Vein endothelial cell (primary cell): Measurements from ENCODE around the gene FAM216A. TPM values are rescaled to one million over a fixed set of nuclear protein-coding genes. Genes with fewer than 3 reads are reported as not detected.

ENCODE experiments used
- small RNA-seq: library from RNA; depleted of rRNA; stranded (forward); fragments of <200 nt; gene quantifications from one replicate; pipeline ENCODE3, GENCODE V24; 2012
- total RNA-seq: library from RNA; depleted of rRNA; stranded (reverse); fragments of >200 nt; gene quantifications from 2 replicates; pipeline ENCODE4 v1.2.3, GENCODE V29; 2012

Gene FAM216A, protein sequence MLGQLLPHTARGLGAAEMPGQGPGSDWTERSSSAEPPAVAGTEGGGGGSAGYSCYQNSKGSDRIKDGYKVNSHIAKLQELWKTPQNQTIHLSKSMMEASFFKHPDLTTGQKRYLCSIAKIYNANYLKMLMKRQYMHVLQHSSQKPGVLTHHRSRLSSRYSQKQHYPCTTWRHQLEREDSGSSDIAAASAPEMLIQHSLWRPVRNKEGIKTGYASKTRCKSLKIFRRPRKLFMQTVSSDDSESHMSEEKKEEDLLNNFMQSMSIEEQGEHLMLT
- 12.0 and 15.0 TPM in 2 replicates for total RNA-seq

GRCh38 chr12:110468214-110469048 lies at the start of gene FAM216A, which contains the start of gene GPN3:
FAM216A (plus strand) TSS chr12:110468845; CDS start chr12:110468876, 31 bp downstream.
GPN3 (minus strand) TSS chr12:110468257; CDS start chr12:110468203, 54 bp downstream.

GRCh38 chr12:110449799-110450497 lies 18.7 kb upstream of the FAM216A start, which contains the start of gene ARPC3:
ARPC3 (minus strand) TSS chr12:110450337; CDS start chr12:110450260, 77 bp downstream.

DNA sequence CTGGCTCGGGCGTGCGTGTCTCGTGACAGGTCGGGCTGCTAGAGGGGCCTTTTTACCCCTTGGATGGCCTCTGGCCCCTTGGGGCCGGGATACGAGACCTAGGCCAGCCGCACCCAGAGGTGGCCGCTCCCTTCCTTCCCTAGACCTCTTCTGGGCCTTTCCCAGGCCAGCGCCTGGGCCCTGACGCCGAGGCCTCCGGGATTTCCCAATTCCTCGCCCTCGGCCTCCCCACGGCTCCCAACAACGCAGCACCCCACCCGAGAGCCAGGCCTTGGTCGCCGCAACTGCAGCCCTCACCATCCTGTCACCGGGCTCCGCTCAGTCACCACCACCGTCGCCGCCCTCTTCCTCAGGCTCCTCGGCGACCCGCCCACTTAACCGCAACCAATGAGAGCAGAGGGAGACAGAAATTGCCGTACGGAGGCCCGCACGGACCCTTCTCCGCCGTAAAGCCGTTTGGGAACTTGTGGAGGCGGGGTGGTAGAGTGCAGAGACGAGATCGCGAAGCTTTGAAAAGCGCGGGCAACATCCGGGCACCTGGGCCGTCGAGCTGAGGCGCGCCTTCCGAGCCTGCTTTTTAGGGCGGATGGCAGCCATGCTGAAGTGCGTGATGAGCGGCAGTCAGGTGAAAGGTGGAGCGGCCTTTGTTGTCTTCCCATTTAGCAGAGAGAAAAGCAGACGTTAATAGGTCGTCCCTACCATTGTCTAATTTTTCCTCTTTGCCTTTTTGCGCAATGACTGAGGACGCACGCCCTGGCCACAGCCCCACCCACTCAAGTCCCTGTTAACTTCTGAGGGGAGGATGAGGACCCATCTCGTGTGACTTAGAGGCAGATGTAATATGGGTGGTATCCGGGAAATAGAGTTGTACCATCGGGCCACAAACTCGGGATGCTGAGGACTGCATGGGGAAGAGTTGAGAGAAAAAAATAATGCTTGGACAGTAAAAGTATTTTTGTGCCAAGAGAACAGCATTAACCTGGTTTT lies 33.4 kb downstream of the FAM216A start, which contains the start of the genes RAD9B and VPS29:
TSS of gene RAD9B (plus strand) at position 580 of the 987 bp plus-strand sequence. CDS start at position 587, 7 bp downstream.
TSS of gene VPS29 (minus strand) at position 360 of the 987 bp plus-strand sequence. CDS start at position 300, 60 bp downstream.

Small RNA genes within 50 kb of the gene (small RNA-seq; reads per million reads assigned to genes)
- gene RF00278: not detected

Other genes with a start within 250 kb of the FAM216A start
- gene ATP2A2, start 187.6 kb upstream of the FAM216A start, total RNA-seq: 141 and 156 TPM in 2 replicates
- gene ANAPC7, start 65.1 kb upstream of the FAM216A start, total RNA-seq: 35.9 and 52.7 TPM in 2 replicates
- gene ARPC3, start 18.5 kb upstream of the FAM216A start, total RNA-seq: 447 and 536 TPM in 2 replicates
- gene GPN3, start 588 bp upstream of the FAM216A start, total RNA-seq: 16.7 and 26.7 TPM in 2 replicates
- gene VPS29, start 33.3 kb downstream of the FAM216A start, total RNA-seq: 51.0 and 85.5 TPM in 2 replicates
- 0.19 and 0.33 TPM in 2 replicates for gene RAD9B, start 33.5 kb downstream of the FAM216A start, total RNA-seq
- 11.8 and 13.9 TPM in 2 replicates for gene PPTC7, start 114.5 kb downstream of the FAM216A start, total RNA-seq
- gene TCTN1, start 145.3 kb downstream of the FAM216A start, total RNA-seq: 13.4 and 13.6 TPM in 2 replicates
- 1.6 and 2.9 TPM in 2 replicates for gene HVCN1, start 220.3 kb downstream of the FAM216A start, total RNA-seq